ENCODE results near the gene ENOX1.

GRCh38 chr13:43431841-43432240 is 354.9 kb downstream of the ENOX1 start:
- TF ChIP-seq, protein P1, sequence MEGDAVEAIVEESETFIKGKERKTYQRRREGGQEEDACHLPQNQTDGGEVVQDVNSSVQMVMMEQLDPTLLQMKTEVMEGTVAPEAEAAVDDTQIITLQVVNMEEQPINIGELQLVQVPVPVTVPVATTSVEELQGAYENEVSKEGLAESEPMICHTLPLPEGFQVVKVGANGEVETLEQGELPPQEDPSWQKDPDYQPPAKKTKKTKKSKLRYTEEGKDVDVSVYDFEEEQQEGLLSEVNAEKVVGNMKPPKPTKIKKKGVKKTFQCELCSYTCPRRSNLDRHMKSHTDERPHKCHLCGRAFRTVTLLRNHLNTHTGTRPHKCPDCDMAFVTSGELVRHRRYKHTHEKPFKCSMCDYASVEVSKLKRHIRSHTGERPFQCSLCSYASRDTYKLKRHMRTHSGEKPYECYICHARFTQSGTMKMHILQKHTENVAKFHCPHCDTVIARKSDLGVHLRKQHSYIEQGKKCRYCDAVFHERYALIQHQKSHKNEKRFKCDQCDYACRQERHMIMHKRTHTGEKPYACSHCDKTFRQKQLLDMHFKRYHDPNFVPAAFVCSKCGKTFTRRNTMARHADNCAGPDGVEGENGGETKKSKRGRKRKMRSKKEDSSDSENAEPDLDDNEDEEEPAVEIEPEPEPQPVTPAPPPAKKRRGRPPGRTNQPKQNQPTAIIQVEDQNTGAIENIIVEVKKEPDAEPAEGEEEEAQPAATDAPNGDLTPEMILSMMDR (conservative IDR thresholded peaks at IDR 0.05), result no peak
- no peak for TF ChIP-seq ZFX (IDR thresholded peaks at IDR 0.05)

Measured in C4-2B (cell line).